Breast epithelium (tissue), 3 donors: ENCODE results near the gene PRDX4.

ENCODE experiments used
- POLR2A ChIP-seq: fragments of 450-650 bp; IDR thresholded peaks from one replicate; pipeline ENCODE4 v1.6.1; 2016; ENCODE audit warnings: antibody characterized with exemption, mild to moderate bottlenecking, moderate library complexity
- POLR2AphosphoS5 ChIP-seq, 3 donors: sonication (generic); formaldehyde crosslinking; IDR thresholded peaks; one replicate each; pipeline ENCODE4 v1.6.1; 2017; ENCODE audit warnings: antibody characterized with exemption in 3 of 3
- TF ChIP-seq, protein P1 (sequence below), 3 donors: fragments of 450-650 bp; IDR thresholded peaks; one replicate each; pipeline ENCODE4 v1.5.1; 2016 to 2017; ENCODE audit warnings: antibody characterized with exemption in 3 of 3, mild to moderate bottlenecking in 3 of 3, moderate library complexity in 3 of 3

DNA sequence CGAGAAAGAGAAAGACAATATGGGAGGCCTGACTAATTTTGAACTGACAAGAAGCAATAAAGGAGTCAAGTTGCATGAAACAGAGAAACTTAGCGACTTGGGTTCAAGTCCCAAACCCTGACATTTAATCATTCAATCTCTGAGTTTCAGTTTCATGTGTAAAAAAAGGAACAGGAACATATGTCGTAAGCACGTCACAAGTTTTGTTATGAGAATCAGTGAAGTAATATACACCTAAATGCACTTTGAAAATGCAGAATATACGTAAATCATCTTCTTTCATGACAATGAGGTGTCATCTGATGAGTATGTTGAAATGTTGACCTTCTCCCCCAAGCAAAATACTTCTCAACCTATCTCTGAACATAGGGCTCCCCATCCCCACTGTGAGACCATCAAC lies 65.4 kb downstream of the PRDX4 start:
- no peak for TF ChIP-seq POLR2A
- TF ChIP-seq, protein P1, sequence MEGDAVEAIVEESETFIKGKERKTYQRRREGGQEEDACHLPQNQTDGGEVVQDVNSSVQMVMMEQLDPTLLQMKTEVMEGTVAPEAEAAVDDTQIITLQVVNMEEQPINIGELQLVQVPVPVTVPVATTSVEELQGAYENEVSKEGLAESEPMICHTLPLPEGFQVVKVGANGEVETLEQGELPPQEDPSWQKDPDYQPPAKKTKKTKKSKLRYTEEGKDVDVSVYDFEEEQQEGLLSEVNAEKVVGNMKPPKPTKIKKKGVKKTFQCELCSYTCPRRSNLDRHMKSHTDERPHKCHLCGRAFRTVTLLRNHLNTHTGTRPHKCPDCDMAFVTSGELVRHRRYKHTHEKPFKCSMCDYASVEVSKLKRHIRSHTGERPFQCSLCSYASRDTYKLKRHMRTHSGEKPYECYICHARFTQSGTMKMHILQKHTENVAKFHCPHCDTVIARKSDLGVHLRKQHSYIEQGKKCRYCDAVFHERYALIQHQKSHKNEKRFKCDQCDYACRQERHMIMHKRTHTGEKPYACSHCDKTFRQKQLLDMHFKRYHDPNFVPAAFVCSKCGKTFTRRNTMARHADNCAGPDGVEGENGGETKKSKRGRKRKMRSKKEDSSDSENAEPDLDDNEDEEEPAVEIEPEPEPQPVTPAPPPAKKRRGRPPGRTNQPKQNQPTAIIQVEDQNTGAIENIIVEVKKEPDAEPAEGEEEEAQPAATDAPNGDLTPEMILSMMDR (IDR thresholded peaks at IDR 0.05), result no peak
- no peak for TF ChIP-seq POLR2AphosphoS5 (IDR thresholded peaks at IDR 0.05)
